Measurements from ENCODE around the gene SELENOM. TPM values are rescaled to one million over a fixed set of nuclear protein-coding genes. Genes with fewer than 3 reads are reported as not detected.

SELENOM gene
- total RNA-seq, 4 donors from 2014 or later, result 941 to 2,300 (median 1,432) TPM

DNA sequence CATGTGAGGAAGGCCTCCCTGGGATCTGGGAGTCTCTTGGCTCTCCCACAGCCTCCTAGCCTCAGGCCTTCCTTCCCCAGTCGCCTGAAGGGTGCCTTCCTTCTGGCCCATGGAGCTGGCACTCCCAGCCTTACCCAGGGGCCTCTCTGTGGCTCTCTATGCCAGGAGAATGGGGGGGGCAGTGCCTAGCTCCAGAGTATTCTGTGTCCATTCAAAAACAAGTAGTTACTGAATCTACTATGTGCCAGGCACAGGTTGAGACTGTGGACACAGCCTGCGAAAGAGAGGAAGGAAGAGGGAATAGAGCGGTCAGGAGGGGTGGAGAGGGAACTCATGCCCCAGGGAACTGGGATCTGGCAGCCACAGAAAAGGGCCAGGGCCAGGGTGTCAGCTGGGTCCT lies 35.7 kb upstream of the SELENOM start:
- Histone ChIP-seq H3K27me3 (peaks cover 23% of the 10 kb centered on the region), H3K4me3 (no peak overlapping the region), H3K36me3 (no peaks in the 10 kb centered on the region), H3K27ac (no peak overlapping the region), H3K4me1 (peaks cover 0 to 5% (median 0%) of the 10 kb centered on the region in 3 donors), H3K9me3 (no peaks in the 10 kb centered on the region)
- ATAC-seq, result no peak
- TF ChIP-seq POLR2A (IDR thresholded peaks at IDR 0.05) (no peak), EP300 (IDR thresholded peaks at IDR 0.05) (no peak), POLR2AphosphoS5 (IDR thresholded peaks at IDR 0.05) (no peak)
- TF ChIP-seq, protein P1, sequence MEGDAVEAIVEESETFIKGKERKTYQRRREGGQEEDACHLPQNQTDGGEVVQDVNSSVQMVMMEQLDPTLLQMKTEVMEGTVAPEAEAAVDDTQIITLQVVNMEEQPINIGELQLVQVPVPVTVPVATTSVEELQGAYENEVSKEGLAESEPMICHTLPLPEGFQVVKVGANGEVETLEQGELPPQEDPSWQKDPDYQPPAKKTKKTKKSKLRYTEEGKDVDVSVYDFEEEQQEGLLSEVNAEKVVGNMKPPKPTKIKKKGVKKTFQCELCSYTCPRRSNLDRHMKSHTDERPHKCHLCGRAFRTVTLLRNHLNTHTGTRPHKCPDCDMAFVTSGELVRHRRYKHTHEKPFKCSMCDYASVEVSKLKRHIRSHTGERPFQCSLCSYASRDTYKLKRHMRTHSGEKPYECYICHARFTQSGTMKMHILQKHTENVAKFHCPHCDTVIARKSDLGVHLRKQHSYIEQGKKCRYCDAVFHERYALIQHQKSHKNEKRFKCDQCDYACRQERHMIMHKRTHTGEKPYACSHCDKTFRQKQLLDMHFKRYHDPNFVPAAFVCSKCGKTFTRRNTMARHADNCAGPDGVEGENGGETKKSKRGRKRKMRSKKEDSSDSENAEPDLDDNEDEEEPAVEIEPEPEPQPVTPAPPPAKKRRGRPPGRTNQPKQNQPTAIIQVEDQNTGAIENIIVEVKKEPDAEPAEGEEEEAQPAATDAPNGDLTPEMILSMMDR (IDR thresholded peaks at IDR 0.05), result no peak
- 76% methylated on average over 2 of the region's 3 CpGs; no CpG with 5 or more reads in 1 of the 2 donors for WGBS, 2 donors (ENCODE audit: low coverage in 1 of 2)

DNA sequence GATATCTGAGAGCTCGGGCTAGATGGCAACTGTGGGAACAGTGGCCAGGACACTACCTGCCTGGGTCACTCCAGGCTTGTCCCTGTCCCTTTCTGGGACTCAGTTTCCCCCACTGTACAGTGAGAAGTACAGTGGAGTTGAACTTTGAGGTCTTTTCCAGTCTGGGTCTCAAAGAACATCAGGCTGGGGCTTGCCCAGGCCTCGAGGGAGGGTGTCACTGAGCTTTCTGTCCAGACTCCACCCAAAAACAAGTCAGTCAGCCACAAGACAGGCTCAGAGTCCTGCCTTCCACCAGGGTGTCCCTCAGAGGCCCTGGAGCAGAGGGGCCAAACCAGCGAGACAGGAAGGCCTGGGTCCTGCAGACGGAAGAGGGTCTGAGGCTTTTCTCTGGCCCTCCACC lies 34.9 kb upstream of the SELENOM start:
- Histone ChIP-seq H3K4me1 (no peaks in the 10 kb centered on the region), H3K27ac (no peak overlapping the region), H3K9me3 (no peaks in the 10 kb centered on the region), H3K36me3 (no peaks in the 10 kb centered on the region), H3K4me3 (no peak overlapping the region), H3K27me3 (peaks cover 27% of the 10 kb centered on the region)
- TF ChIP-seq, protein P1 (IDR thresholded peaks at IDR 0.05), result no peak
- no peak for TF ChIP-seq POLR2A (IDR thresholded peaks at IDR 0.05)
- no peak for TF ChIP-seq EP300 (IDR thresholded peaks at IDR 0.05)
- TF ChIP-seq POLR2AphosphoS5 (IDR thresholded peaks at IDR 0.05), result no peak
- WGBS, 2 donors (ENCODE audit: low coverage in 1 of 2), result 100% methylated on average over 1 of the region's 4 CpGs
- ATAC-seq, result no peak

DNA sequence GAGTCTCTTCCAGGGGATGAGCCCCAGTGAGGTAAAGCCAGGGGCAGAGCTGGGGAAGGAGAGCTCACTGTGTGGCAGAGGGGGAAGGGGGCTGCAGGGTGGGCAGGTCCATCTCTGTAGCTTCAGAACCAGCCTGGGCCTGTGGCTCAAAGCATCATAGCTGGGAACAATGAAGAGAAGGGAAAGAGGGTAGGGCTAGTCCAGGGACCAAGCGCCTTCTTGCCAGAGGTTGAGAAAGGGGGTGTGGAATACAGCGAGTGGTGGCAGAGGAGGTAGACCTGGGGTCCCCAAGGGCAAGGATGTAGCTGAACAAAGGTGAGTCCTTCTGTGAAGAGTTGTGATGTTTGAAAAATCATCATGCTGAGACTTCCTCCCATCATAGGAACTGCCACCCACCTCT lies 34.2 kb upstream of the SELENOM start:
- Histone ChIP-seq H3K9me3 (no peaks in the 10 kb centered on the region), H3K27me3 (peaks cover 27% of the 10 kb centered on the region), H3K36me3 (no peaks in the 10 kb centered on the region), H3K4me3 (no peak overlapping the region), H3K27ac (no peak overlapping the region), H3K4me1 (no peaks in the 10 kb centered on the region)
- TF ChIP-seq POLR2AphosphoS5 (IDR thresholded peaks at IDR 0.05), result no peak
- ATAC-seq, result no peak
- WGBS, 2 donors (ENCODE audit: low coverage in 1 of 2), result 92 to 100% methylated on average over 2 of the region's 2 CpGs

DNA sequence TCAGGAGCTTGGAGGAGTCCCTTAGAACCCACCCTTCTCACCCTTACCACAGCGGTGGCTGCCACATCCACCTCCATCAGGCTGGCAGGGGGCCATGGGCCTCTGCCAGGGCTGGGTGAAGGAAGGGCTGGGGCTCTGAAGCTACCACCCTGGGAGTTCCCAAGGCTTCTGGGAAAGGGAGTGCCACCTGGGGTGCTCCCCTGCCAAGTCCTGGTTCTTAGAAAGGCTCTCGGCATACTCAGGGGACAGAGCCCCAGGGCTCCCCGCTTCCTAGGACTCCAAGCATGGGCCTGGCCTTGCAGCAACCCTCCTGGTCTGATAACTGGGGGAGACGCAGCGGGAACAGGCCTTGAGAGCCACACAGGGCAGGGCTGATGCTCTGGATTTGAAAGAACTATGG lies 33.4 kb upstream of the SELENOM start:
- no peaks in the 10 kb centered on the region for H3K36me3 ChIP-seq
- no peaks in the 10 kb centered on the region for H3K9me3 ChIP-seq
- no peaks in the 10 kb centered on the region for H3K4me1 ChIP-seq
- no CpG with 5 or more reads among the region's 5 CpGs for WGBS, 2 donors (ENCODE audit: low coverage in 1 of 2)
- no peak for ATAC-seq
- no peak for TF ChIP-seq POLR2AphosphoS5 (IDR thresholded peaks at IDR 0.05)
- TF ChIP-seq EP300 (IDR thresholded peaks at IDR 0.05), result no peak
- no peak for TF ChIP-seq POLR2A (IDR thresholded peaks at IDR 0.05)
- TF ChIP-seq, protein P1 (IDR thresholded peaks at IDR 0.05), result no peak
- H3K27ac ChIP-seq, result no peak overlapping the region
- H3K4me3 ChIP-seq, result no peak overlapping the region
- peaks cover 27% of the 10 kb centered on the region for H3K27me3 ChIP-seq

DNA sequence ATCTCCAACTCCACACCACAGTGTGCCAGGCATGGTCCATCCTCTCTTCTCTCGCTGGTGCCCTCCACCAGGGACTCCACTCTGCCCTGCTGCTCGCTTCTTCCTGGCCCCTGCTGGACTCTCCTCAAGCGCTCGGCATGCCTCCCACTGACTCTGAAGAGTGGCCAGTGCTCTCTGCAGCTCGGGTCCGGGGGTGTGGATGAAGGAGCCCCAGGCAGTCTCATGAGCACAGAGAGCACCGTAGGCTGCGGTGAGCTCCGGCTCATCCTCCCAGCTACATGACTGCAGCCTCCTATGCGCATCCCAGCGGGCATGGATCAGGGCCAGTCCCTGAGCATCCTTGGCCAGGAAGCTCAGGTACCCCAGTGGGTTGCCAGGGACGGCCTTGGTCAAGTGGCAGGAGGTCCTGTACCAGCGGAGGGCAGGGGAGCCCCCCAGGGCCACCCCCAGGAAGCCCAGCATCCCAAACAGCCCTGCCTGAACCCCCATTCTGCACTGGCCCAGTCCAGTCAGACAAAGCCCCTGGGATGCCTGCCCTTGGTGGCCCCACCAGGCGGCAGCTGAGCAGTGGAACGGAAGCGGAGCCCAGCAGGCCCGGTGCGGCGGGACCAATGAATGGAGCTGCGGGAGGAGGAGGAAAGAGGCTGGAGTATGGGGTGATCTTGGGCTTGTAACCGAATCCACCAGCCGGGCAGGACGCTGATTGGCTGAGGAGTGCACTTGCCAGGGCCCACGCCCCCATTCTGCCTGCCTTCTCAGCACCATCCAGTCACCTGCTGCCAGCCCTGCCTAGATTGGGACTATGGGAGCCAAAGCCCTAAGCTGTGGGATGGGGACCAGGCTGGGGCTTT lies 32.7 kb upstream of the SELENOM start, which contains the start of gene PLA2G3:
Gene PLA2G3, minus strand, starts transcription at position 643 of the 851 bp plus-strand sequence. Its CDS starts 154 bp downstream, at position 489.
- no peaks in the 10 kb centered on the region for H3K4me1 ChIP-seq
- H3K36me3 ChIP-seq, result no peaks in the 10 kb centered on the region
- H3K27ac ChIP-seq, result no peak within 1 kb of the TSS
- H3K27me3 ChIP-seq, result peaks cover 27% of the 10 kb centered on the region
- peak; percentile 35 for ATAC-seq
- TF ChIP-seq POLR2AphosphoS5 (IDR thresholded peaks at IDR 0.05) (no peak), EP300 (IDR thresholded peaks at IDR 0.05) (no peak), POLR2A (IDR thresholded peaks at IDR 0.05) (no peak)
- TF ChIP-seq, protein P1 (IDR thresholded peaks at IDR 0.05), result no peak
- H3K4me3 ChIP-seq, result no peak within 1 kb of the TSS
- 7 to 56% methylated on average over 3 to 4 of the region's 24 CpGs for WGBS, 2 donors (ENCODE audit: low coverage in 1 of 2)
- H3K9me3 ChIP-seq, result no peaks in the 10 kb centered on the region
